Heart right ventricle (tissue), 16 donors: Measurements from ENCODE around the gene ARHGEF3. TPM values are rescaled to one million over a fixed set of nuclear protein-coding genes. Genes with fewer than 3 reads are reported as not detected.

Source experiments
- ATAC-seq, 8 donors: fragments of 200-7000 bp; cut with Tn5 transposase; one replicate each; pipeline ENCODE4 v1.9.1; 2020; ENCODE audit warnings: mild to moderate bottlenecking in 8 of 8, moderate library complexity in 8 of 8, moderate number of reproducible peaks in 1 of 8
- DNase-seq, 2 donors: peaks; one replicate each; pipeline ENCODE4 v3.0.0-alpha.2; 2020
- H3K27ac ChIP-seq, 10 donors: fragments of 200-600 bp; sonication (generic) in 2 of 10; one replicate each; pipeline versions ENCODE4 v1.5.0 to v1.8.0; 2020 to 2022; ENCODE audit warnings: mild to moderate bottlenecking in 3 of 10
- H3K27me3 ChIP-seq, 7 donors: fragments of 200-600 bp; one replicate each; pipeline ENCODE4 v1.8.0; 2021 to 2022; ENCODE audit warnings: mild to moderate bottlenecking in 2 of 7
- H3K36me3 ChIP-seq, 9 donors: fragments of 200-600 bp; sonication (generic) in 1 of 9; one replicate each; pipeline versions ENCODE4 v1.5.0 to v1.8.0; 2020 to 2022; ENCODE audit warnings: mild to moderate bottlenecking in 2 of 9
- H3K4me1 ChIP-seq, 9 donors: fragments of 200-600 bp; sonication (generic) in 1 of 9; one replicate each; pipeline versions ENCODE4 v1.5.0 to v1.8.0; 2020 to 2022; ENCODE audit warnings: mild to moderate bottlenecking in 4 of 9
- H3K4me3 ChIP-seq, 10 donors: fragments of 200-600 bp; sonication (generic) in 2 of 10; one replicate each; pipeline versions ENCODE4 v1.5.0 to v1.8.0; 2020 to 2022; ENCODE audit warnings: mild to moderate bottlenecking in 7 of 10, moderate library complexity in 2 of 10
- H3K9me3 ChIP-seq, 11 donors: fragments of 200-600 bp in 10 of 11; sonication (generic) in 2 of 11; one replicate each; pipeline versions ENCODE4 v1.5.0 to v1.8.0; 2013 to 2022; ENCODE audit warnings: mild to moderate bottlenecking in 2 of 11, control low read depth in 1 of 11, moderate library complexity in 1 of 11
- WGBS, 2 donors: extraction: QIAGEN DNeasy Blood & Tissue Kit; methylation state at CpG; one replicate each; pipeline ENCODE4 v1.1.7; 2013; ENCODE audit warnings: inconsistent platforms in 1 of 2; 5-methylcytosine and 5-hydroxymethylcytosine counted together
- intact Hi-C, 10 donors: fragments of 100-400 bp; cut with DNase I; formaldehyde crosslinking; loops; one replicate each; pipeline versions ENCODE4 v1.11.1 to v1.14.2; 2022
- polyA plus RNA-seq, 2 donors: library from polyadenylated mRNA; stranded (reverse); fragments of 200-250 nt; gene quantifications; one replicate each; pipeline ENCODE4 v1.2.3, GENCODE V29; 2013
- total RNA-seq, 10 donors: library from RNA; stranded (reverse); fragmentation: NEBNext Ultra II Directional in 3 of 10; extraction: Animal tissue kit (Norgen Biotek cat#: 25700) in 3 of 10; gene quantifications; one replicate each; pipeline versions ENCODE4 v1.2.1 to v1.2.4, GENCODE V29; 2021 to 2023
- TF ChIP-seq, protein P1 (sequence below), 9 donors: fragments of 200-600 bp; sonication (generic) in 2 of 9; IDR thresholded peaks; one replicate each; pipeline versions ENCODE4 v1.5.0 to v1.8.0; 2021 to 2022; ENCODE audit warnings: antibody characterized with exemption in 9 of 9, mild to moderate bottlenecking in 5 of 9, moderate library complexity in 1 of 9
- donor health status: Arrhythmogenic right ventricular cardiomyopathy.
- donor health status: ischemic (EF 13 %, LVEDD 7.1; RV severe dilation, severe dysfunction).
- donor health status: healthy with polysubstance abuse.
- donor health status: DM: no; HTN: yes; CAD: no.
- donor health status: DM: no; HTN: no; CAD: no.
- donor health status: ischemic (EF 25% LVEDD 6.9; RV normal size, moderate dysfunction).
- donor health status: ischemic (EF 25% LVEDD 5.7; RV mildly dilated, moderate dysfunction).
- donor health status: healthy.
- donor health status: DM: yes; HTN: yes; CAD: no.
- donor health status: Ischemic cardiomyopathy.
- donor health status: ischemic (EF 35%, LVEDD 5.7; RV mildly dilated, moderate dysfunction).
- donor health status: nonischemic (EF 11% LVEDD 7.7; RV severe dilation, severe dysfunction).
- donor health status: DM: yes; HTN: yes; CAD: no.
- donor health status: PGD.
- donor health status: ischemic (EF 29% LVEDD 5.4; RV normal size, mild dysfunction).
- donor health status: nonischemic (EF 23%, LVEDD 6.1; RV moderate dilation, normal function).

Gene ARHGEF3
- total and polyA plus RNA-seq, 12 donors = 6.6 to 26.1 (median 17.0) TPM

DNA sequence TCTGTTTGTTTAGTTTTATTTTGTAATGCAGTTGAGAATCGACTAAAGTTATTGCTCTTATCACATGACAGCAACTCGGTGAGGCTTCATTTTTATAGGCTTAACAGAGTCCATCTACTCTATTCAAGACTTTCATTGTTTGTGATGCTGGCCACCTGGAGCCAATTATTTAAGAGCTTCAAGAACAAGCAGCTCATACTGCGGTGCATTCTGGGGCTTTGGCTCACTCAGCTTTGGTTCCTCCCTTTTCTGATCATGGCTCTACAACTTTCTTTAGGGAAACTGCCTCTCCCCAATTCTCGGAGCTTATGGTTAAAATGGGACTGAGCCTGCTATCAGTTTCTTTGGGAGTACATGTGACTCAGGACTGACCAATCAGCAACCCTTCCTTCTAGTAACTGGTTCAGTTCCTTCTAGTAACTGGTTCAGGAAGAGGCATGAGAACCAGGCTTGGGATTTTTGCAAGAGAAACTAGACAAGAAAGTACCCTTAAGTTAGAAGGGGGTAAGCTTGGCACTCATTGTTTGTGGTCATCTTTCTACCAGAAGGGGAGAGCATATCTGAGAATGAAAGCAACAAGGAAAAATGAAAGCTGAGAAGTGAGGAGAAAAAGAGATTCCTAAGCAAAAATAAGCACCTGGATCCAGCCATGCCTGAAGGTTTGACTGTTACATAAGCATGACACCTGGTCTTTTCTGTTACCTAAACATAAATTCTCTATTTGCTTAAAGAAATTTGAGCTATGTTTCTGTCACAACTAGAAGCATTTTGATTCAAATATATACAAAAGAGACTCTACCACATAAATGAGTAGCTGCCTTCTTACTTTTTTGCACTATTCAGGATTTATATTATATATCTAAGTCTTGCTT, 24.1 kb upstream of the ARHGEF3 start:
- peaks cover 0 to 18% (median 8%) of the 10 kb centered on the region in 9 donors for H3K4me1 ChIP-seq
- no peaks in the 10 kb centered on the region for H3K36me3 ChIP-seq
- H3K9me3 ChIP-seq = no peaks in the 10 kb centered on the region
- H3K4me3 ChIP-seq = no peak overlapping the region
- TF ChIP-seq, protein P1, sequence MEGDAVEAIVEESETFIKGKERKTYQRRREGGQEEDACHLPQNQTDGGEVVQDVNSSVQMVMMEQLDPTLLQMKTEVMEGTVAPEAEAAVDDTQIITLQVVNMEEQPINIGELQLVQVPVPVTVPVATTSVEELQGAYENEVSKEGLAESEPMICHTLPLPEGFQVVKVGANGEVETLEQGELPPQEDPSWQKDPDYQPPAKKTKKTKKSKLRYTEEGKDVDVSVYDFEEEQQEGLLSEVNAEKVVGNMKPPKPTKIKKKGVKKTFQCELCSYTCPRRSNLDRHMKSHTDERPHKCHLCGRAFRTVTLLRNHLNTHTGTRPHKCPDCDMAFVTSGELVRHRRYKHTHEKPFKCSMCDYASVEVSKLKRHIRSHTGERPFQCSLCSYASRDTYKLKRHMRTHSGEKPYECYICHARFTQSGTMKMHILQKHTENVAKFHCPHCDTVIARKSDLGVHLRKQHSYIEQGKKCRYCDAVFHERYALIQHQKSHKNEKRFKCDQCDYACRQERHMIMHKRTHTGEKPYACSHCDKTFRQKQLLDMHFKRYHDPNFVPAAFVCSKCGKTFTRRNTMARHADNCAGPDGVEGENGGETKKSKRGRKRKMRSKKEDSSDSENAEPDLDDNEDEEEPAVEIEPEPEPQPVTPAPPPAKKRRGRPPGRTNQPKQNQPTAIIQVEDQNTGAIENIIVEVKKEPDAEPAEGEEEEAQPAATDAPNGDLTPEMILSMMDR (IDR thresholded peaks at IDR 0.05) = no peak
- 39 to 67% methylated on average over 4 of the region's 4 CpGs for WGBS, 2 donors
- H3K27ac ChIP-seq = no peak overlapping the region
- ATAC-seq (no peak), DNase-seq (no peak)
- no peaks in the 10 kb centered on the region for H3K27me3 ChIP-seq
- intact Hi-C loops = no loop called here

DNA sequence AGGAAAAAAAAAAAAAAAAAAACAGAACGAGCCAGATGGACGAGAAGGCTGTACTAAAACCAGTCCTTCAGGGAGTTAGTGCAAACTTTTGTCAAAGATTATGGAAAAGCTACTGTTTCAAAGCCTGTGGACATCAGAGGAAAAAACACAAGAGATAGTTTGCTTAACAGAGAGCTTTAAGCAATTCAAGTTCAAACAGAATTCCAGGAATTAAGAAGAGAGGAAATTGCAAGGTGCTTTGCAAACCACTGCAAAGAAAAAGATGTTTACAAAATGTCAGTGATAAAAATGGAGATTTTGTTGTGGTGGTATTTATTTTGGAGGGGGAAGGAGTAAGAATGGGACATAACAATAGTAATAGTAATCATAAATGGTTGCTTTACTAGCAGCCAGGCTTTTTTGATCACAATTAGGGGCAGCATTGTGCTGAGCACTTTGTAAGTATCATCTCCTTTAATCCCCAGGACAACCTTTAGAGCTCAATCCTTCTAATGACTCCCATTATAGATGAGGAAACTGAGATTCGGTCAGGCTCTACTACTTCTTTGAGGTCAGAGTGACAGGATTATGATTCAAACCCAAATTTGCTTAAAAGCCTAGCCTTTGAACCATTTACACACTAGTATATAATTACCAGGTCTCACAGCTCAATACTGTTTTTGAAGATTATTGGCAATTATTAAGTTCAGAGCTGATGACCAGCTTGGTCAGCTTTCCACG, 22.4 kb upstream of the ARHGEF3 start:
- Histone ChIP-seq H3K9me3 (no peaks in the 10 kb centered on the region), H3K4me3 (no peak overlapping the region), H3K36me3 (no peaks in the 10 kb centered on the region), H3K27ac (no peak overlapping the region), H3K27me3 (no peaks in the 10 kb centered on the region), H3K4me1 (peaks cover 0 to 18% (median 8%) of the 10 kb centered on the region in 9 donors)
- DNase-seq (no peak), ATAC-seq (no peak)
- 36 to 39% methylated on average over 4 of the region's 4 CpGs for WGBS, 2 donors
- intact Hi-C loops = loop anchor here in 1 of 10 donors (5.0 kb wide), 1 partner anchor 148 kb away; no protein-coding TSS in a partner anchor
- TF ChIP-seq, protein P1 (IDR thresholded peaks at IDR 0.05) = no peak

DNA sequence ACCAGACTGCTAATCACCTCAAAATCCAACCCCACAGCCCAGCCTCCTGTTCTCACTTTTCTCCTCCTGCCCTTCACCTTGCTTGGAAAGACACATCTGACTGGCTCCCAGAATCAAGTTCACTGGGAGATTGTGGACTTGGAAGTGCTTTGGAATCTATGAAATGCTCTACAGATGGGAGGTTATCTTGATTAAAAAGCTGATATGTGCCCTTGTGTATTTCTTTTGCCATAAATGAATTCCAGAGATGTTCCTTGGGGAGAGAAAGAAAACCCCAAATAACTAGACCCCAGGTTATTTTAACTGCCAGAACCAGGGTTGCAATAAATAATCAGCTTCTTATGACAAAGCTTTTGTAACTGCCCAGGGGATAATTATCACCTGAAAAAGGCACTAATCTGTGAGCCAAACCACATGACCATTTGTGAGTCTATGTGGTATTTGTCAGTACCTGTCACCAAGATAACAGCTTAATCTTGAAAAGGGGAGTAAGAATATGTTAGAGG, 21.7 kb upstream of the ARHGEF3 start:
- TF ChIP-seq, protein P1 (IDR thresholded peaks at IDR 0.05) = no peak
- H3K4me3 ChIP-seq = no peak overlapping the region
- ATAC-seq = no peak
- H3K4me1 ChIP-seq = peaks cover 0 to 18% (median 8%) of the 10 kb centered on the region in 9 donors
- H3K36me3 ChIP-seq = no peaks in the 10 kb centered on the region
- H3K27me3 ChIP-seq = no peaks in the 10 kb centered on the region
- DNase-seq = no peak
- H3K27ac ChIP-seq = no peak overlapping the region
- intact Hi-C loops = loop anchor here in 1 of 10 donors (5.0 kb wide), 1 partner anchor 149 kb away; no protein-coding TSS in a partner anchor
- no peaks in the 10 kb centered on the region for H3K9me3 ChIP-seq

DNA sequence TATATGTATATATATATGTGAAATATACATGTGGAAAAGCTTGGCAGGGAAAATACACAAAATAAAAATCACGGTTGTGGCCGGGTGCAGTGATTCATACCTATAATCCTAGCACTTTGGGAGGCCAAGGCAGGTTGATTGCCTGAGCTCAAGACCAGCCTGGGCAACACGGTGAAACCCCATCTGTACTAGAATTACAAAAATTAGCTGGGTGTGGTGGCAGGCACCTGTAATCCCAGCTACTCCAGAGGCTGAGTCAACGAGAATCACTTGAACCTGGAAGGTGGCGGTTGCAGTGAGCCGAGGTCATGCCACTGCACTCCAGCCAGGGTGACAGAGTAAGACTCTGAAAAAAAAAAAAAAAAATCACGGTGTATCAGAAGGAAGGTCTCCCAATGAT, 20.8 kb upstream of the ARHGEF3 start:
- DNase-seq (no peak), ATAC-seq (no peak)
- H3K36me3 ChIP-seq = no peaks in the 10 kb centered on the region
- H3K9me3 ChIP-seq = no peaks in the 10 kb centered on the region
- no peak overlapping the region for H3K27ac ChIP-seq
- H3K4me3 ChIP-seq = no peak overlapping the region
- TF ChIP-seq, protein P1 (IDR thresholded peaks at IDR 0.05) = no peak
- no peaks in the 10 kb centered on the region for H3K27me3 ChIP-seq
- intact Hi-C loops = loop anchor here in 1 of 10 donors (5.0 kb wide), 1 partner anchor 150 kb away; no protein-coding TSS in a partner anchor
- 90 to 92% methylated on average over 7 of the region's 7 CpGs for WGBS, 2 donors
- peaks cover 0 to 17% (median 8%) of the 10 kb centered on the region in 9 donors for H3K4me1 ChIP-seq
